K562 (cell line): ENCODE measurements around the gene RNASEH2A. TPM values are rescaled to one million over a fixed set of nuclear protein-coding genes. Genes with fewer than 3 reads are reported as not detected.

ENCODE experiments used
- ARHGAP35 ChIP-seq: fragments of 450-650 bp; IDR thresholded peaks from 2 replicates; pipeline ENCODE4 v1.6.1; 2018; ENCODE audit not compliant: partially characterized antibody
- BMI1 ChIP-seq: fragments of 150-350 bp; IDR thresholded peaks from 2 replicates; pipeline ENCODE4 v1.6.1; 2014; ENCODE audit warnings: low read length
- CBX3 ChIP-seq, 2 experiments: IDR thresholded peaks; 1 replicate in 1 of 2; 2 replicates in 1 of 2; pipeline ENCODE4 v1.6.1; 2012; ENCODE audit warnings: inconsistent platforms in 2 of 2, low read length in 2 of 2, borderline replicate concordance in 1 of 2, control low read depth in 1 of 2
- CHAMP1 ChIP-seq: fragments of 450-650 bp; IDR thresholded peaks from 2 replicates; pipeline ENCODE4 v1.6.1; 2016; ENCODE audit warnings: mild to moderate bottlenecking
- DMBX1 ChIP-seq: fragments of 250-450 bp; sonication (Bioruptor Pico); IDR thresholded peaks from 2 replicates; pipeline ENCODE4 v1.8.0; 2022; ENCODE audit warnings: inconsistent platforms, mild to moderate bottlenecking, moderate library complexity, borderline replicate concordance
- GABPA ChIP-seq: fragments of 200-800 bp; sonication (Bioruptor generic); conservative IDR thresholded peaks from 2 replicates; pipeline ENCODE4 v1.6.1; 2016; ENCODE audit warnings: low read depth, missing genetic modification characterization, missing compliant biosample characterization
- YBX1 ChIP-seq: fragments of 450-650 bp; IDR thresholded peaks from 2 replicates; pipeline ENCODE4 v1.7.1; 2016; ENCODE audit warnings: mild to moderate bottlenecking
- ZNF134 ChIP-seq: fragments of 250-450 bp; sonication (Bioruptor Pico); conservative IDR thresholded peaks from 2 replicates; pipeline ENCODE4 v1.4.0; 2020
- ZNF184 ChIP-seq: sonication (generic); formaldehyde crosslinking; IDR thresholded peaks from 2 replicates; pipeline ENCODE4 v1.5.0; 2020; ENCODE audit warnings: missing genetic modification reagents
- ZNF780A ChIP-seq: fragments of 250-450 bp; sonication (Bioruptor Pico); IDR thresholded peaks from 2 replicates; pipeline ENCODE4 v1.5.0; 2021; ENCODE audit warnings: mild to moderate bottlenecking
- polyA plus RNA-seq, 8 experiments: library from polyadenylated mRNA; depleted of rRNA in 4 of 8; stranded (reverse) in 5 of 8; unstranded in 3 of 8; fragments of >200 nt; fragmentation: Nextera tagmentation in 2 of 8; fragmentation: Illumina TruSeq in 1 of 8; extraction: Ambion mirVana in 2 of 8; extraction: Trizol in 1 of 8; gene quantifications; 2 replicates each; pipeline versions ENCODE4 v1.2.1 to v1.2.3, GENCODE V29; 2011 to 2014; ENCODE audit warnings: inconsistent platforms in 1 of 8, missing spikeins in 1 of 8
- total RNA-seq, 7 experiments: library from RNA; depleted of rRNA in 6 of 7; stranded (reverse); fragments of >200 nt in 6 of 7; fragmentation: Illumina TruSeq in 2 of 7; extraction: Trizol in 2 of 7; gene quantifications; 2 replicates each; pipeline versions ENCODE4 v1.2.1 to v1.2.3, GENCODE V29; 2011 to 2021; ENCODE audit warnings: low replicate concordance in 1 of 7
- TF ChIP-seq, protein P1 (sequence below): fragments of 150-350 bp; IDR thresholded peaks from 2 replicates; pipeline ENCODE4 v1.6.1; 2014; ENCODE audit warnings: low read depth, mild to moderate bottlenecking, low read length, borderline replicate concordance
- TF ChIP-seq, protein P2 (sequence below): fragments of 250-450 bp; sonication (Bioruptor Pico); IDR thresholded peaks from 2 replicates; pipeline ENCODE4 v1.9.0; 2021; ENCODE audit warnings: mild to moderate bottlenecking, inconsistent platforms
- TF ChIP-seq, protein P3 (sequence below): sonication (generic); formaldehyde crosslinking; IDR thresholded peaks from 2 replicates; pipeline ENCODE4 v1.8.0; 2022; ENCODE audit warnings: mild to moderate bottlenecking, missing genetic modification reagents

The RNASEH2A gene
- total and polyA plus RNA-seq, 9 of the 15 experiments (the other 6 are each of a cell fraction or from before 2014, with no cell fraction given) = 22.3 to 78.0 (median 61.7) TPM

GRCh38 chr19:12792051-12792852 is 14.1 kb upstream of the RNASEH2A start (continued):
- TF ChIP-seq CBX3 (IDR thresholded peaks at IDR 0.05; ENCODE audit: borderline replicate concordance in 1 of 2, low read length in 2 of 2) = no peak
- no peak for TF ChIP-seq YBX1
- no peak for TF ChIP-seq ZNF780A (CRISPR knock-in tag)
- TF ChIP-seq, protein P1, sequence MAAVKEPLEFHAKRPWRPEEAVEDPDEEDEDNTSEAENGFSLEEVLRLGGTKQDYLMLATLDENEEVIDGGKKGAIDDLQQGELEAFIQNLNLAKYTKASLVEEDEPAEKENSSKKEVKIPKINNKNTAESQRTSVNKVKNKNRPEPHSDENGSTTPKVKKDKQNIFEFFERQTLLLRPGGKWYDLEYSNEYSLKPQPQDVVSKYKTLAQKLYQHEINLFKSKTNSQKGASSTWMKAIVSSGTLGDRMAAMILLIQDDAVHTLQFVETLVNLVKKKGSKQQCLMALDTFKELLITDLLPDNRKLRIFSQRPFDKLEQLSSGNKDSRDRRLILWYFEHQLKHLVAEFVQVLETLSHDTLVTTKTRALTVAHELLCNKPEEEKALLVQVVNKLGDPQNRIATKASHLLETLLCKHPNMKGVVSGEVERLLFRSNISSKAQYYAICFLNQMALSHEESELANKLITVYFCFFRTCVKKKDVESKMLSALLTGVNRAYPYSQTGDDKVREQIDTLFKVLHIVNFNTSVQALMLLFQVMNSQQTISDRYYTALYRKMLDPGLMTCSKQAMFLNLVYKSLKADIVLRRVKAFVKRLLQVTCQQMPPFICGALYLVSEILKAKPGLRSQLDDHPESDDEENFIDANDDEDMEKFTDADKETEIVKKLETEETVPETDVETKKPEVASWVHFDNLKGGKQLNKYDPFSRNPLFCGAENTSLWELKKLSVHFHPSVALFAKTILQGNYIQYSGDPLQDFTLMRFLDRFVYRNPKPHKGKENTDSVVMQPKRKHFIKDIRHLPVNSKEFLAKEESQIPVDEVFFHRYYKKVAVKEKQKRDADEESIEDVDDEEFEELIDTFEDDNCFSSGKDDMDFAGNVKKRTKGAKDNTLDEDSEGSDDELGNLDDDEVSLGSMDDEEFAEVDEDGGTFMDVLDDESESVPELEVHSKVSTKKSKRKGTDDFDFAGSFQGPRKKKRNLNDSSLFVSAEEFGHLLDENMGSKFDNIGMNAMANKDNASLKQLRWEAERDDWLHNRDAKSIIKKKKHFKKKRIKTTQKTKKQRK = no peak
- no peak for TF ChIP-seq DMBX1
- TF ChIP-seq ARHGAP35 = no peak
- TF ChIP-seq GABPA = peak; percentile 85
- no peak for TF ChIP-seq ZNF184 (CRISPR knock-in tag)
- TF ChIP-seq CHAMP1 = no peak
- TF ChIP-seq, protein P2, sequence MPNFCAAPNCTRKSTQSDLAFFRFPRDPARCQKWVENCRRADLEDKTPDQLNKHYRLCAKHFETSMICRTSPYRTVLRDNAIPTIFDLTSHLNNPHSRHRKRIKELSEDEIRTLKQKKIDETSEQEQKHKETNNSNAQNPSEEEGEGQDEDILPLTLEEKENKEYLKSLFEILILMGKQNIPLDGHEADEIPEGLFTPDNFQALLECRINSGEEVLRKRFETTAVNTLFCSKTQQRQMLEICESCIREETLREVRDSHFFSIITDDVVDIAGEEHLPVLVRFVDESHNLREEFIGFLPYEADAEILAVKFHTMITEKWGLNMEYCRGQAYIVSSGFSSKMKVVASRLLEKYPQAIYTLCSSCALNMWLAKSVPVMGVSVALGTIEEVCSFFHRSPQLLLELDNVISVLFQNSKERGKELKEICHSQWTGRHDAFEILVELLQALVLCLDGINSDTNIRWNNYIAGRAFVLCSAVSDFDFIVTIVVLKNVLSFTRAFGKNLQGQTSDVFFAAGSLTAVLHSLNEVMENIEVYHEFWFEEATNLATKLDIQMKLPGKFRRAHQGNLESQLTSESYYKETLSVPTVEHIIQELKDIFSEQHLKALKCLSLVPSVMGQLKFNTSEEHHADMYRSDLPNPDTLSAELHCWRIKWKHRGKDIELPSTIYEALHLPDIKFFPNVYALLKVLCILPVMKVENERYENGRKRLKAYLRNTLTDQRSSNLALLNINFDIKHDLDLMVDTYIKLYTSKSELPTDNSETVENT (CRISPR knock-in tag) = no peak
- no peak for TF ChIP-seq ZNF134 (CRISPR knock-in tag)
- TF ChIP-seq, protein P3, sequence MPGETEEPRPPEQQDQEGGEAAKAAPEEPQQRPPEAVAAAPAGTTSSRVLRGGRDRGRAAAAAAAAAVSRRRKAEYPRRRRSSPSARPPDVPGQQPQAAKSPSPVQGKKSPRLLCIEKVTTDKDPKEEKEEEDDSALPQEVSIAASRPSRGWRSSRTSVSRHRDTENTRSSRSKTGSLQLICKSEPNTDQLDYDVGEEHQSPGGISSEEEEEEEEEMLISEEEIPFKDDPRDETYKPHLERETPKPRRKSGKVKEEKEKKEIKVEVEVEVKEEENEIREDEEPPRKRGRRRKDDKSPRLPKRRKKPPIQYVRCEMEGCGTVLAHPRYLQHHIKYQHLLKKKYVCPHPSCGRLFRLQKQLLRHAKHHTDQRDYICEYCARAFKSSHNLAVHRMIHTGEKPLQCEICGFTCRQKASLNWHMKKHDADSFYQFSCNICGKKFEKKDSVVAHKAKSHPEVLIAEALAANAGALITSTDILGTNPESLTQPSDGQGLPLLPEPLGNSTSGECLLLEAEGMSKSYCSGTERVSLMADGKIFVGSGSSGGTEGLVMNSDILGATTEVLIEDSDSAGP (CRISPR knock-in tag) = peak; percentile 25; the same call in 1 of the 2 replicates
- TF ChIP-seq BMI1 = no peak
